ENCODE measurements around the gene CYB5R2. TPM values are rescaled to one million over a fixed set of nuclear protein-coding genes. Genes with fewer than 3 reads are reported as not detected.

The CYB5R2 gene
- total RNA-seq, 2 experiments from 2014 or later = not detected

GRCh38 chr11:7639643-7640025 is 33.7 kb downstream of the CYB5R2 start:
- H3K27ac Mint-ChIP-seq = no peak overlapping the region
- H3K4me3 ChIP-seq (ENCODE audit: low read length) = no peak overlapping the region
- TF ChIP-seq CTCF (IDR thresholded peaks at IDR 0.05) = no peak
- H3K9me3 ChIP-seq (ENCODE audit: control insufficient read depth in 1 of 2, insufficient read depth in 1 of 2, low read length in 2 of 2) = no peaks in the 10 kb centered on the region
- H3K36me3 Mint-ChIP-seq (ENCODE audit: low read depth) = peaks cover 88% of the 10 kb centered on the region
- H3K4me3 Mint-ChIP-seq = no peak overlapping the region
- H3K27me3 Mint-ChIP-seq = no peaks in the 10 kb centered on the region
- no peak for DNase-seq
- ATAC-seq (ENCODE audit: poor library complexity) = no peak
- no peaks in the 10 kb centered on the region for H3K4me1 Mint-ChIP-seq (ENCODE audit: low read depth)
- no peaks in the 10 kb centered on the region for H3K4me1 ChIP-seq (ENCODE audit: insufficient read depth, low read length)
- intact Hi-C loops (cut with DNase I, micrococcal nuclease) = no loop called here
- H3K27me3 ChIP-seq (ENCODE audit: control insufficient read depth in 1 of 2, insufficient read depth in 2 of 2, low read length in 2 of 2) = no peaks in the 10 kb centered on the region
- H3K9me3 Mint-ChIP-seq = no peaks in the 10 kb centered on the region
- ChIA-PET CTCF (no interaction called here), POLR2A (no interaction called here)
- H3K27ac ChIP-seq (ENCODE audit: low read depth in 1 of 2, low read length in 2 of 2) = no peak overlapping the region
- no peaks in the 10 kb centered on the region for H3K36me3 ChIP-seq (ENCODE audit: insufficient read depth, low read length)

GRCh38 chr11:7638710-7639642 is 34.3 kb downstream of the CYB5R2 start:
- no peak overlapping the region for H3K4me3 Mint-ChIP-seq
- H3K27me3 Mint-ChIP-seq = no peaks in the 10 kb centered on the region
- H3K27ac ChIP-seq (ENCODE audit: low read depth in 1 of 2, low read length in 2 of 2) = no peak overlapping the region
- H3K27ac Mint-ChIP-seq = no peak overlapping the region
- intact Hi-C loops (cut with DNase I, micrococcal nuclease) = no loop called here
- no peak overlapping the region for H3K4me3 ChIP-seq (ENCODE audit: low read length)
- ATAC-seq (ENCODE audit: poor library complexity) (no peak), DNase-seq (no peak)
- ChIA-PET CTCF (no interaction called here), POLR2A (no interaction called here)
- H3K27me3 ChIP-seq (ENCODE audit: control insufficient read depth in 1 of 2, insufficient read depth in 2 of 2, low read length in 2 of 2) = no peaks in the 10 kb centered on the region
- no peaks in the 10 kb centered on the region for H3K36me3 ChIP-seq (ENCODE audit: insufficient read depth, low read length)
- H3K4me1 ChIP-seq (ENCODE audit: insufficient read depth, low read length) = no peaks in the 10 kb centered on the region
- H3K4me1 Mint-ChIP-seq (ENCODE audit: low read depth) = no peaks in the 10 kb centered on the region
- H3K9me3 Mint-ChIP-seq = no peaks in the 10 kb centered on the region
- H3K9me3 ChIP-seq (ENCODE audit: control insufficient read depth in 1 of 2, insufficient read depth in 1 of 2, low read length in 2 of 2) = no peaks in the 10 kb centered on the region
- TF ChIP-seq CTCF (IDR thresholded peaks at IDR 0.05) = no peak
- H3K36me3 Mint-ChIP-seq (ENCODE audit: low read depth) = peaks cover 94% of the 10 kb centered on the region

GRCh38 chr11:7637447-7638157 is 35.7 kb downstream of the CYB5R2 start:
- DNase-seq (no peak), ATAC-seq (ENCODE audit: poor library complexity) (no peak)
- no peaks in the 10 kb centered on the region for H3K4me1 ChIP-seq (ENCODE audit: insufficient read depth, low read length)
- intact Hi-C loops (cut with DNase I, micrococcal nuclease) = no loop called here
- Mint-ChIP-seq H3K36me3 (ENCODE audit: low read depth) (peaks cover 99% of the 10 kb centered on the region), H3K27ac (no peak overlapping the region), H3K27me3 (no peaks in the 10 kb centered on the region), H3K9me3 (no peaks in the 10 kb centered on the region), H3K4me3 (no peak overlapping the region), H3K4me1 (ENCODE audit: low read depth) (no peaks in the 10 kb centered on the region)
- no peak overlapping the region for H3K27ac ChIP-seq (ENCODE audit: low read depth in 1 of 2, low read length in 2 of 2)
- H3K4me3 ChIP-seq (ENCODE audit: low read length) = no peak overlapping the region
- POLR2A ChIA-PET = no interaction called here
- no peaks in the 10 kb centered on the region for H3K9me3 ChIP-seq (ENCODE audit: control insufficient read depth in 1 of 2, insufficient read depth in 1 of 2, low read length in 2 of 2)
- CTCF ChIA-PET = no interaction called here
- no peaks in the 10 kb centered on the region for H3K27me3 ChIP-seq (ENCODE audit: control insufficient read depth in 1 of 2, insufficient read depth in 2 of 2, low read length in 2 of 2)
- H3K36me3 ChIP-seq (ENCODE audit: insufficient read depth, low read length) = no peaks in the 10 kb centered on the region
- no peak for TF ChIP-seq CTCF (IDR thresholded peaks at IDR 0.05)
